ENCODE results near the gene DMKN.
A peak's percentile ranks its signal among the peaks of the same experiment; 100 is the strongest.

Gene DMKN

GRCh38 chr19:35511337-35511736, 2.1 kb downstream of the DMKN start:
- no peak for ATAC-seq (ENCODE audit: low read depth)
- DNase-seq (ENCODE audit: low spot score) = no peak
- Histone ChIP-seq H3K27ac (ENCODE audit: poor library complexity, severe bottlenecking) (no peak overlapping the region), H3K4me3 (ENCODE audit: severe bottlenecking) (no peak overlapping the region), H3K27me3 (ENCODE audit: insufficient read depth, poor library complexity, severe bottlenecking) (no peaks in the 10 kb centered on the region), H3K4me1 (ENCODE audit: insufficient read depth, poor library complexity, severe bottlenecking) (peaks cover 9% of the 10 kb centered on the region), H3K36me3 (ENCODE audit: low read depth) (peaks cover 27% of the 10 kb centered on the region), H3K9me3 (ENCODE audit: severe bottlenecking) (no peaks in the 10 kb centered on the region)
- TF ChIP-seq, protein P1, sequence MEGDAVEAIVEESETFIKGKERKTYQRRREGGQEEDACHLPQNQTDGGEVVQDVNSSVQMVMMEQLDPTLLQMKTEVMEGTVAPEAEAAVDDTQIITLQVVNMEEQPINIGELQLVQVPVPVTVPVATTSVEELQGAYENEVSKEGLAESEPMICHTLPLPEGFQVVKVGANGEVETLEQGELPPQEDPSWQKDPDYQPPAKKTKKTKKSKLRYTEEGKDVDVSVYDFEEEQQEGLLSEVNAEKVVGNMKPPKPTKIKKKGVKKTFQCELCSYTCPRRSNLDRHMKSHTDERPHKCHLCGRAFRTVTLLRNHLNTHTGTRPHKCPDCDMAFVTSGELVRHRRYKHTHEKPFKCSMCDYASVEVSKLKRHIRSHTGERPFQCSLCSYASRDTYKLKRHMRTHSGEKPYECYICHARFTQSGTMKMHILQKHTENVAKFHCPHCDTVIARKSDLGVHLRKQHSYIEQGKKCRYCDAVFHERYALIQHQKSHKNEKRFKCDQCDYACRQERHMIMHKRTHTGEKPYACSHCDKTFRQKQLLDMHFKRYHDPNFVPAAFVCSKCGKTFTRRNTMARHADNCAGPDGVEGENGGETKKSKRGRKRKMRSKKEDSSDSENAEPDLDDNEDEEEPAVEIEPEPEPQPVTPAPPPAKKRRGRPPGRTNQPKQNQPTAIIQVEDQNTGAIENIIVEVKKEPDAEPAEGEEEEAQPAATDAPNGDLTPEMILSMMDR (IDR thresholded peaks at IDR 0.05; ENCODE audit: poor library complexity, severe bottlenecking) = no peak

- Histone ChIP-seq H3K4me1 (ENCODE audit: insufficient read depth, poor library complexity, severe bottlenecking) (peaks cover 9% of the 10 kb centered on the region), H3K27ac (ENCODE audit: poor library complexity, severe bottlenecking) (peak overlapping the region; percentile 93), H3K36me3 (ENCODE audit: low read depth) (peaks cover 34% of the 10 kb centered on the region), H3K9me3 (ENCODE audit: severe bottlenecking) (no peaks in the 10 kb centered on the region), H3K27me3 (ENCODE audit: insufficient read depth, poor library complexity, severe bottlenecking) (no peaks in the 10 kb centered on the region), H3K4me3 (ENCODE audit: severe bottlenecking) (peak overlapping the region; percentile 42)
- DNase-seq (ENCODE audit: low spot score) (no peak), ATAC-seq (ENCODE audit: low read depth) (no peak)
- TF ChIP-seq, protein P1 (IDR thresholded peaks at IDR 0.05; ENCODE audit: poor library complexity, severe bottlenecking) = peak; percentile 67
Measured at GRCh38 chr19:35510626-35510964, 2.9 kb downstream of the DMKN start.

GRCh38 chr19:35509861-35510625, 3.4 kb downstream of the DMKN start:
- H3K27ac ChIP-seq (ENCODE audit: poor library complexity, severe bottlenecking) = peak overlapping the region; percentile 93
- TF ChIP-seq, protein P1 (IDR thresholded peaks at IDR 0.05; ENCODE audit: poor library complexity, severe bottlenecking) = peak; percentile 96
- DNase-seq (ENCODE audit: low spot score) (peak; percentile 84), ATAC-seq (ENCODE audit: low read depth) (peak; percentile 81)
- peaks cover 9% of the 10 kb centered on the region for H3K4me1 ChIP-seq (ENCODE audit: insufficient read depth, poor library complexity, severe bottlenecking)
- peaks cover 40% of the 10 kb centered on the region for H3K36me3 ChIP-seq (ENCODE audit: low read depth)
- H3K27me3 ChIP-seq (ENCODE audit: insufficient read depth, poor library complexity, severe bottlenecking) = no peaks in the 10 kb centered on the region
- H3K9me3 ChIP-seq (ENCODE audit: severe bottlenecking) = no peaks in the 10 kb centered on the region
- H3K4me3 ChIP-seq (ENCODE audit: severe bottlenecking) = peak overlapping the region; percentile 42

- H3K27me3 ChIP-seq (ENCODE audit: insufficient read depth, poor library complexity, severe bottlenecking) = no peaks in the 10 kb centered on the region
- peak overlapping the region; percentile 42 for H3K4me3 ChIP-seq (ENCODE audit: severe bottlenecking)
- no peaks in the 10 kb centered on the region for H3K9me3 ChIP-seq (ENCODE audit: severe bottlenecking)
- ATAC-seq (ENCODE audit: low read depth) = peak; percentile 66
- peaks cover 49% of the 10 kb centered on the region for H3K36me3 ChIP-seq (ENCODE audit: low read depth)
- H3K27ac ChIP-seq (ENCODE audit: poor library complexity, severe bottlenecking) = peak overlapping the region; percentile 93
- DNase-seq (ENCODE audit: low spot score) = no peak
- TF ChIP-seq, protein P1 (IDR thresholded peaks at IDR 0.05; ENCODE audit: poor library complexity, severe bottlenecking) = no peak
- peaks cover 9% of the 10 kb centered on the region for H3K4me1 ChIP-seq (ENCODE audit: insufficient read depth, poor library complexity, severe bottlenecking)
Measured at GRCh38 chr19:35509018-35509652, 4.3 kb downstream of the DMKN start.

DNA sequence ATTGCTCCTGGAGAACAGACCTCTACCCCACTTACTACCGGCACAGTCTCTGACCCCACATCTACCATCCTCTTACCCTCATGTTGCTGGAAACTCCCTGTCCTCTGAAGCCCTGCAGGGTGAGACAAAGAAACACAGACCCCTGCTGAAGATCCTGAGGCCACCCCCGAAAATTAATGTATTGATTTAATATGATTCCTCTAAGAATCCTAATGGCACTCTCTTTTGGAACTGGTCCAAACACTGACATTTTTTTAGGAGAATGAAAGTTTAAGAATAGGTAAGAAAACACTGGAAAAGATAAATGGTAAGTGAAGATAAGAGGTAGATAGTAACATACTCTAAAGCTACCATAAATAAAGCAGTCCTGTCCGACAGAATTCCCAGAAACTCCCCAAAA, 5.3 kb downstream of the DMKN start:
- H3K4me1 ChIP-seq (ENCODE audit: insufficient read depth, poor library complexity, severe bottlenecking) = peaks cover 9% of the 10 kb centered on the region
- ATAC-seq (ENCODE audit: low read depth) = no peak
- TF ChIP-seq, protein P1 (IDR thresholded peaks at IDR 0.05; ENCODE audit: poor library complexity, severe bottlenecking) = no peak
- H3K4me3 ChIP-seq (ENCODE audit: severe bottlenecking) = no peak overlapping the region
- H3K9me3 ChIP-seq (ENCODE audit: severe bottlenecking) = no peaks in the 10 kb centered on the region
- H3K27ac ChIP-seq (ENCODE audit: poor library complexity, severe bottlenecking) = no peak overlapping the region
- peaks cover 57% of the 10 kb centered on the region for H3K36me3 ChIP-seq (ENCODE audit: low read depth)
- H3K27me3 ChIP-seq (ENCODE audit: insufficient read depth, poor library complexity, severe bottlenecking) = no peaks in the 10 kb centered on the region
- DNase-seq (ENCODE audit: low spot score) = no peak

All from RWPE2 (cell line).